Spleen (tissue), 7 donors: Measurements from ENCODE around the gene TNKS1BP1.

Experiments
- POLR2A ChIP-seq, 3 donors: fragments of 450-650 bp; IDR thresholded peaks; one replicate each; pipeline ENCODE4 v1.5.1; 2017; ENCODE audit warnings: antibody characterized with exemption in 3 of 3, mild to moderate bottlenecking in 1 of 3
- POLR2AphosphoS5 ChIP-seq, 3 donors: sonication (generic); formaldehyde crosslinking; IDR thresholded peaks; one replicate each; pipeline ENCODE4 v1.5.1; 2017; ENCODE audit warnings: antibody characterized with exemption in 3 of 3
- TF ChIP-seq, protein P1 (sequence below), 11 experiments: fragments of 200-600 bp in 7 of 11; fragments of 450-650 bp in 4 of 11; sonication (generic) in 4 of 11; IDR thresholded peaks in 8 of 11; conservative IDR thresholded peaks in 3 of 11; 1 replicate in 7 of 11; 2 replicates in 4 of 11; pipeline versions ENCODE4 v1.4.0 to v1.8.0; 2016 to 2021; ENCODE audit warnings: antibody characterized with exemption in 11 of 11, inconsistent platforms in 4 of 11, mild to moderate bottlenecking in 1 of 11
- donor health status: DM: no; HTN: no; CAD: no; lungs with moderate emphysema.
- donor health status: DM: no; HTN: no; CAD: no.
- donor health status: DM: no; HTN: no; CAD: no.

GRCh38 chr11:57276169-57276970, 48.4 kb downstream of the TNKS1BP1 start:
- TF ChIP-seq POLR2A (IDR thresholded peaks at IDR 0.05) (no peak), POLR2AphosphoS5 (IDR thresholded peaks at IDR 0.05) (no peak)
- TF ChIP-seq, protein P1, sequence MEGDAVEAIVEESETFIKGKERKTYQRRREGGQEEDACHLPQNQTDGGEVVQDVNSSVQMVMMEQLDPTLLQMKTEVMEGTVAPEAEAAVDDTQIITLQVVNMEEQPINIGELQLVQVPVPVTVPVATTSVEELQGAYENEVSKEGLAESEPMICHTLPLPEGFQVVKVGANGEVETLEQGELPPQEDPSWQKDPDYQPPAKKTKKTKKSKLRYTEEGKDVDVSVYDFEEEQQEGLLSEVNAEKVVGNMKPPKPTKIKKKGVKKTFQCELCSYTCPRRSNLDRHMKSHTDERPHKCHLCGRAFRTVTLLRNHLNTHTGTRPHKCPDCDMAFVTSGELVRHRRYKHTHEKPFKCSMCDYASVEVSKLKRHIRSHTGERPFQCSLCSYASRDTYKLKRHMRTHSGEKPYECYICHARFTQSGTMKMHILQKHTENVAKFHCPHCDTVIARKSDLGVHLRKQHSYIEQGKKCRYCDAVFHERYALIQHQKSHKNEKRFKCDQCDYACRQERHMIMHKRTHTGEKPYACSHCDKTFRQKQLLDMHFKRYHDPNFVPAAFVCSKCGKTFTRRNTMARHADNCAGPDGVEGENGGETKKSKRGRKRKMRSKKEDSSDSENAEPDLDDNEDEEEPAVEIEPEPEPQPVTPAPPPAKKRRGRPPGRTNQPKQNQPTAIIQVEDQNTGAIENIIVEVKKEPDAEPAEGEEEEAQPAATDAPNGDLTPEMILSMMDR (IDR thresholded peaks at IDR 0.05 in 8 of 11, conservative IDR thresholded peaks at IDR 0.05 in 3 of 11) = no peak
